Hepatocyte (in vitro differentiated cells): ENCODE data around the gene LBHD2.

Experiments used
- CTCF ChIP-seq: fragments of 200-600 bp; sonication (generic); IDR thresholded peaks from 2 replicates; pipeline ENCODE4 v1.5.1; 2016; ENCODE audit warnings: antibody characterized with exemption, mild to moderate bottlenecking; ENCODE audit not compliant: poor library complexity
- EZH2phosphoT487 ChIP-seq: fragments of 200-600 bp; sonication (generic); IDR thresholded peaks from one replicate; pipeline ENCODE4 v1.6.1; 2018; ENCODE audit warnings: antibody characterized with exemption, mild to moderate bottlenecking, low read depth, moderate library complexity; ENCODE audit not compliant: unreplicated experiment, severe bottlenecking

- TF ChIP-seq CTCF = no peak
- TF ChIP-seq EZH2phosphoT487 = no peak
Measured at GRCh38 chr14:103113774-103114173, 29.8 kb downstream of the LBHD2 start.
